Measurements from ENCODE around the gene PSMA1.

Gene PSMA1

GRCh38 chr11:14529321-14529720 is 9.1 kb upstream of the PSMA1 start:
- no peak for DNase-seq

GRCh38 chr11:14522801-14523200 is 2.6 kb upstream of the PSMA1 start:
- no peak for DNase-seq

GRCh38 chr11:14522245-14522644 is 2.1 kb upstream of the PSMA1 start:
- no peak for DNase-seq

GRCh38 chr11:14520747-14521151 is 563 bp upstream of the PSMA1 start:
- DNase-seq: no peak

- DNase-seq: no peak
These were observed 629 bp downstream of the PSMA1 start for GRCh38 chr11:14519597-14519916.

GRCh38 chr11:14518820-14519219 is 1.4 kb downstream of the PSMA1 start:
- no peak for DNase-seq

GRCh38 chr11:14513800-14514199 is 6.4 kb downstream of the PSMA1 start:
- no peak for DNase-seq

- DNase-seq: no peak
These were observed 13.7 kb downstream of the PSMA1 start for GRCh38 chr11:14506532-14506931.

- no peak for DNase-seq
These were observed 17.2 kb downstream of the PSMA1 start for GRCh38 chr11:14503023-14503422.

GRCh38 chr11:14502039-14502438 is 18.1 kb downstream of the PSMA1 start:
- DNase-seq: no peak

GRCh38 chr11:14500181-14500651 is 20.0 kb downstream of the PSMA1 start:
- DNase-seq: peak; percentile 27

- peak; percentile 90 for DNase-seq
These were observed 20.5 kb downstream of the PSMA1 start, which contains the start of gene COPB1 for GRCh38 chr11:14499560-14500180. Gene COPB1 (minus strand): TSS chr11:14499811. CDS start chr11:14498928, 883 bp downstream.

- peak; percentile 33 for DNase-seq
These were observed 21.0 kb downstream of the PSMA1 start for GRCh38 chr11:14499178-14499559.

GRCh38 chr11:14480716-14481115 is 39.5 kb downstream of the PSMA1 start:
- no peak for DNase-seq

- no peak for DNase-seq
These were observed 49.1 kb downstream of the PSMA1 start for GRCh38 chr11:14471127-14471526.

- no peak for DNase-seq
These were observed 56.6 kb downstream of the PSMA1 start for GRCh38 chr11:14463623-14464022.

GRCh38 chr11:14460147-14460546 is 60.0 kb downstream of the PSMA1 start:
- DNase-seq: no peak

- no peak for DNase-seq
These were observed 61.8 kb downstream of the PSMA1 start for GRCh38 chr11:14458377-14458776.

GRCh38 chr11:14455648-14456430 is 64.3 kb downstream of the PSMA1 start:
- no peak for DNase-seq

Measured in T-helper 9 cell (primary cell).